A673 (cell line): Measurements from ENCODE around the gene TMA7B. TPM values are rescaled to one million over a fixed set of nuclear protein-coding genes. Genes with fewer than 3 reads are reported as not detected.

Experiments used
- BruUV-seq: library from RNA; stranded (reverse); fragments of 400-500 nt; replicated peaks from 2 replicates; lab custom pipeline; 2021; lab: Mats Ljungman, UMichigan
- CTCF ChIA-PET: fragments of 300-600 bp; sonication (Branson Sonifier 250); formaldehyde crosslinking; loops from one replicate; lab custom pipeline; 2022; ENCODE audit warnings: antibody characterized with exemption; lab: Charles Lee
- POLR2A ChIA-PET: fragments of 300-600 bp; sonication (Branson Sonifier 250); formaldehyde crosslinking; loops from one replicate; lab custom pipeline; 2022; ENCODE audit warnings: antibody characterized with exemption; ENCODE audit not compliant: low non-redundant PET; lab: Charles Lee
- DNase-seq: peaks from one replicate; pipeline ENCODE4 v3.0.0-alpha.2; 2015; ENCODE audit warnings: low spot score
- H3K27ac ChIP-seq: fragments of 200-600 bp; sonication (generic); 2 replicates; pipeline ENCODE4 v1.5.1; 2016; ENCODE audit warnings: mixed run types, low read depth, mild to moderate bottlenecking, mixed read lengths, antibody characterized with exemption, low read length; ENCODE audit not compliant: poor library complexity, severe bottlenecking
- H3K27me3 ChIP-seq: fragments of 200-600 bp; sonication (generic); replicated peaks from 2 replicates; pipeline ENCODE4 v1.6.1; 2017; ENCODE audit warnings: mixed run types, low read depth, mild to moderate bottlenecking, mixed read lengths, antibody characterized with exemption, low read length; ENCODE audit not compliant: insufficient read depth, poor library complexity
- H3K36me3 ChIP-seq: fragments of 200-600 bp; sonication (generic); 2 replicates; pipeline ENCODE4 v1.6.1; 2016; ENCODE audit warnings: mixed run types, mild to moderate bottlenecking, mixed read lengths, antibody characterized with exemption, low read length; ENCODE audit not compliant: insufficient read depth, poor library complexity, severe bottlenecking
- H3K4me1 ChIP-seq: fragments of 200-600 bp; sonication (generic); 2 replicates; pipeline ENCODE4 v1.6.1; 2017; ENCODE audit warnings: mixed run types, mild to moderate bottlenecking, mixed read lengths, antibody characterized with exemption, low read length; ENCODE audit not compliant: insufficient read depth, poor library complexity, severe bottlenecking
- H3K4me3 ChIP-seq: fragments of 200-600 bp; sonication (generic); 2 replicates; pipeline ENCODE4 v1.5.1; 2016; ENCODE audit warnings: low read depth, mixed run types, mild to moderate bottlenecking, mixed read lengths, low read length; ENCODE audit not compliant: poor library complexity, severe bottlenecking
- H3K9me3 ChIP-seq: fragments of 200-600 bp; sonication (generic); 2 replicates; pipeline ENCODE4 v1.6.1; 2016; ENCODE audit warnings: mixed run types, low read depth, mild to moderate bottlenecking, mixed read lengths, antibody characterized with exemption, low read length; ENCODE audit not compliant: poor library complexity, severe bottlenecking
- CTCF ChIP-seq: fragments of 300-800, 200-600 bp; sonication (generic); conservative IDR thresholded peaks from 2 replicates; pipeline ENCODE4 v1.5.1; 2017; ENCODE audit warnings: low read depth, mild to moderate bottlenecking, antibody characterized with exemption, low read length, moderate library complexity, mixed read lengths
- EZH2 ChIP-seq: fragments of 200-600 bp; sonication (generic); IDR thresholded peaks from 2 replicates; pipeline ENCODE4 v1.6.1; 2017; ENCODE audit warnings: borderline replicate concordance, low read depth, mild to moderate bottlenecking, mixed read lengths, antibody characterized with exemption, low read length; ENCODE audit not compliant: poor library complexity, severe bottlenecking
- intact Hi-C: fragments of 100-400 bp; cut with micrococcal nuclease; formaldehyde crosslinking; loops from one replicate; pipeline ENCODE4 v1.10.0; 2022; ENCODE audit not compliant: unreplicated experiment
- total RNA-seq: library from RNA; stranded (reverse); gene quantifications from 2 replicates; pipeline ENCODE4 v1.2.3, GENCODE V29; 2021

TMA7B gene
- total RNA-seq, 1 experiment from 2014 or later: not detected

GRCh38 chr22:39965748-39966147 is 5.6 kb downstream of the TMA7B start:
- Histone ChIP-seq H3K36me3 (no peaks in the 10 kb centered on the region), H3K27me3 (peaks cover 13% of the 10 kb centered on the region), H3K4me1 (no peaks in the 10 kb centered on the region), H3K4me3 (no peak overlapping the region), H3K9me3 (no peaks in the 10 kb centered on the region), H3K27ac (no peak overlapping the region)
- DNase-seq: no peak
- ChIA-PET POLR2A (no interaction called here), CTCF (no interaction called here)
- intact Hi-C loops: no loop called here
- no TSS peak for BruUV-seq
- no peak for TF ChIP-seq CTCF
- TF ChIP-seq EZH2: no peak

DNA sequence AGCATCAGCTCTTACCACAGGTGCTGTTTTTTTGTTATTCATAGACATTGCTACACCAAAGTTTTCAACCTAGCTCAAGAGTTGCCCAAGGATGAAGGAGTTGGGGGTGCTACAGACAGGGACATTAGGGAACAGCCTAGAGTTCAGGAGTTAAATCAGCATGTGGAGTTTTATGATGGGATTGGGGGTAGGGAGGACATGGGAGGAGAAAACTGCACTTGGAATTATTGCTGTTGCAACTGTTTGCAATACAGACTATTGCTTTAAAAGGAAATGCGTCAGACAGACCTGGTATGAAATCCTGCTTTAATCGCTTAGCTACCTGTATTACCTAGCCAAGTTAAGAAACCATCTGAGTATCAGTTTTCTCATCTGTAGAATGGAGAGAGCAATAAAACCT is 6.3 kb downstream of the TMA7B start:
- Histone ChIP-seq H3K4me1 (no peaks in the 10 kb centered on the region), H3K4me3 (no peak overlapping the region), H3K27me3 (peaks cover 16% of the 10 kb centered on the region), H3K9me3 (no peaks in the 10 kb centered on the region), H3K36me3 (no peaks in the 10 kb centered on the region), H3K27ac (no peak overlapping the region)
- no peak for DNase-seq
- TF ChIP-seq CTCF (no peak), EZH2 (no peak)
- ChIA-PET POLR2A (no interaction called here), CTCF (no interaction called here)
- intact Hi-C loops: no loop called here
- no TSS peak for BruUV-seq

- POLR2A ChIA-PET: no interaction called here
- H3K4me3 ChIP-seq: no peak overlapping the region
- TF ChIP-seq CTCF (no peak), EZH2 (no peak)
- no peaks in the 10 kb centered on the region for H3K4me1 ChIP-seq
- peaks cover 24% of the 10 kb centered on the region for H3K27me3 ChIP-seq
- CTCF ChIA-PET: no interaction called here
- no peaks in the 10 kb centered on the region for H3K9me3 ChIP-seq
- no peak overlapping the region for H3K27ac ChIP-seq
- no peak for DNase-seq
- H3K36me3 ChIP-seq: no peaks in the 10 kb centered on the region
- BruUV-seq: no TSS peak
- intact Hi-C loops: no loop called here
Measured at GRCh38 chr22:39967103-39967829, 7.1 kb downstream of the TMA7B start.
